ENCODE data around the gene TTLL7. TPM values are rescaled to one million over a fixed set of nuclear protein-coding genes. Genes with fewer than 3 reads are reported as not detected.
A peak's percentile ranks its signal among the peaks of the same experiment; 100 is the strongest.

Gene TTLL7
- total and polyA plus RNA-seq, 8 donors, result 3.9 to 15.0 (median 6.4) TPM

- no peak for ATAC-seq
- Histone ChIP-seq H3K27ac (no peak overlapping the region), H3K27me3 (no peaks in the 10 kb centered on the region), H3K9me3 (no peaks in the 10 kb centered on the region), H3K36me3 (no peaks in the 10 kb centered on the region), H3K4me1 (no peaks in the 10 kb centered on the region), H3K4me3 (no peak overlapping the region)
- peak in 1 of 4 donors; percentile 46 for DNase-seq
- intact Hi-C loops (cut with DNase I), result no loop called here
- TF ChIP-seq CTCF (IDR thresholded peaks at IDR 0.05), result no peak
Observed at GRCh38 chr1:83910461-83910860, 88.5 kb downstream of the TTLL7 start.

GRCh38 chr1:83909687-83910086, 89.2 kb downstream of the TTLL7 start:
- Histone ChIP-seq H3K27ac (no peak overlapping the region), H3K4me1 (no peaks in the 10 kb centered on the region), H3K4me3 (no peak overlapping the region), H3K36me3 (no peaks in the 10 kb centered on the region), H3K9me3 (no peaks in the 10 kb centered on the region), H3K27me3 (no peaks in the 10 kb centered on the region)
- ATAC-seq (no peak), DNase-seq (no peak)
- intact Hi-C loops (cut with DNase I), result no loop called here
- TF ChIP-seq CTCF (IDR thresholded peaks at IDR 0.05), result no peak

GRCh38 chr1:83905315-83905907, 93.5 kb downstream of the TTLL7 start:
- Histone ChIP-seq H3K27ac (no peak overlapping the region), H3K36me3 (no peaks in the 10 kb centered on the region), H3K27me3 (no peaks in the 10 kb centered on the region), H3K4me1 (no peaks in the 10 kb centered on the region), H3K4me3 (no peak overlapping the region), H3K9me3 (no peaks in the 10 kb centered on the region)
- intact Hi-C loops (cut with DNase I), result no loop called here
- ATAC-seq (no peak), DNase-seq (peak in 1 of 4 donors; percentile 30)
- peak; percentile 62 to 77 for TF ChIP-seq CTCF (IDR thresholded peaks at IDR 0.05)

- DNase-seq, result peak in 2 of 4 donors; percentile 34 to 58
- Histone ChIP-seq H3K36me3 (no peaks in the 10 kb centered on the region), H3K4me3 (no peak overlapping the region), H3K27me3 (no peaks in the 10 kb centered on the region), H3K9me3 (no peaks in the 10 kb centered on the region), H3K4me1 (no peaks in the 10 kb centered on the region), H3K27ac (no peak overlapping the region)
- no peak for TF ChIP-seq CTCF (IDR thresholded peaks at IDR 0.05)
- ATAC-seq, result peak; percentile 96
- intact Hi-C loops (cut with DNase I), result no loop called here
Observed at GRCh38 chr1:83901547-83902155, 97.3 kb downstream of the TTLL7 start.

- TF ChIP-seq CTCF (IDR thresholded peaks at IDR 0.05), result no peak
- DNase-seq (no peak), ATAC-seq (no peak)
- Histone ChIP-seq H3K27me3 (no peaks in the 10 kb centered on the region), H3K27ac (no peak overlapping the region), H3K4me1 (no peaks in the 10 kb centered on the region), H3K9me3 (no peaks in the 10 kb centered on the region), H3K4me3 (no peak overlapping the region), H3K36me3 (no peaks in the 10 kb centered on the region)
- intact Hi-C loops (cut with DNase I), result no loop called here
Observed at GRCh38 chr1:83900524-83900923, 98.4 kb downstream of the TTLL7 start.
